GM18520 (cell line): ENCODE data around the gene FAAH.
"Not testable (repeated sequence)": the region's sequence is repeated elsewhere in the genome, so short reads cannot be mapped to it uniquely, and the experiment has no call there.

Experiments used
- ATAC-seq: cut with Tn5 transposase; IDR thresholded peaks from one replicate; pipeline ENCODE4 v1.9.1; 2021; ENCODE audit not compliant: unreplicated experiment

Gene FAAH

GRCh38 chr1:46394108-46394871, at the start of gene FAAH:
FAAH (plus strand) TSS chr1:46394317; CDS start chr1:46394349, 32 bp downstream.
- ATAC-seq = no peak

GRCh38 chr1:46344481-46344880, 49.6 kb upstream of the FAAH start:
- no peak for ATAC-seq

- ATAC-seq = no peak
Observed at GRCh38 chr1:46345281-46345680, 48.8 kb upstream of the FAAH start.

GRCh38 chr1:46352363-46352762, 41.8 kb upstream of the FAAH start:
- no peak for ATAC-seq

- not testable (repeated sequence) for ATAC-seq
Observed at GRCh38 chr1:46355920-46356319, 38.2 kb upstream of the FAAH start.

- ATAC-seq = no peak
Observed at GRCh38 chr1:46362158-46362557, 32.0 kb upstream of the FAAH start.

GRCh38 chr1:46363121-46363520, 31.0 kb upstream of the FAAH start:
- no peak for ATAC-seq

GRCh38 chr1:46364612-46365011, 29.5 kb upstream of the FAAH start:
- ATAC-seq = no peak

GRCh38 chr1:46365796-46366195, 28.3 kb upstream of the FAAH start:
- not testable (repeated sequence) for ATAC-seq

GRCh38 chr1:46367072-46367471, 27.0 kb upstream of the FAAH start:
- no peak for ATAC-seq

GRCh38 chr1:46367701-46368100, 26.4 kb upstream of the FAAH start:
- ATAC-seq = not testable (repeated sequence)

GRCh38 chr1:46368791-46369190, 25.3 kb upstream of the FAAH start:
- ATAC-seq = no peak

- ATAC-seq = no peak
Observed at GRCh38 chr1:46369542-46370213, 24.4 kb upstream of the FAAH start.

- ATAC-seq = no peak
Observed at GRCh38 chr1:46370214-46370633, 23.9 kb upstream of the FAAH start.

GRCh38 chr1:46372431-46372830, 21.7 kb upstream of the FAAH start:
- no peak for ATAC-seq

GRCh38 chr1:46379996-46380395, 14.1 kb upstream of the FAAH start:
- ATAC-seq = no peak

GRCh38 chr1:46380508-46380907, 13.6 kb upstream of the FAAH start:
- no peak for ATAC-seq

- ATAC-seq = no peak
Observed at GRCh38 chr1:46393510-46393909, 607 bp upstream of the FAAH start.

GRCh38 chr1:46394872-46395465, 852 bp downstream of the FAAH start:
- no peak for ATAC-seq

GRCh38 chr1:46396441-46397398, 2.6 kb downstream of the FAAH start:
- no peak for ATAC-seq

- ATAC-seq = no peak
Observed at GRCh38 chr1:46399307-46399706, 5.2 kb downstream of the FAAH start.
